Hippocampal formation (tissue), 2 donors: ENCODE measurements around the gene ATXN7L3B.

Experiments used
- DNase-seq, 2 donors: peaks; one replicate each; lab custom pipeline; 2025; lab: John Stamatoyannopoulos, UW

Gene ATXN7L3B

DNA sequence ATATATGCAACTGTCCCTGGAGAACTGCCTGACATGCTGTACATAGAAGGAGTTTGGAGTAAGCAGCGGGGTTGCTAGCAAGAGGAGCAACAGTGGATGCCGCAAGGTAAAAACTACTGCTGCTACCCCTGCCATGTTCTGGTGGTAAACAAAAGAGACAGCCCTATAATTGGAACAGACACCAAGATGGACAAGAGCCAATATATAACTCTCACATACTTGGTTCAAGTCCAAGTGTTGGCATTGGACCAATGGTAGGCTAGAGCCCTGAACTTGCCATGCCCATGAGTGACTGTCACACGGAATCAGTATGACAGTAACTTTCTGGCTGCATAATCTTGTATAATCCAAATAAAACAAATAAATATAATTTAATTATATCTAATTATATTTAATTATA, 13.7 kb downstream of the ATXN7L3B start:
- no peak for DNase-seq

DNA sequence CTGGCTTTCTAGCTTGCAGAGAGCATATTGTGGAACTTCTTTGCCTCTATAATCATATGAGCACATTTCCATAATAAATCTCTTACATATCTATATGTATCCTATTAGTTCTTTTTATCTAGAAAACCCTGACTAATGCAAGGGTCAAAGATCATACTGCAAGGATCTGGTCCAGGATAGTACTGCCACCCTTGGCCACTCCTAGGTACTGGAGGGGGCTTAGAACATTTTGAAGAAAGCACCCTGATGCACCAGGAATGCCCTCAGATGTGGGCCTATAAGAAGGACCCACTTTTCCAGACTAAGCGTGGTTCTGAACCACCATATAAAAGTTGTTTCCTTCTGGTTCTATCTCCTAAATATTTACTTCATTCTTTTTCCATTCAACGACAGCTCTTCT, 14.6 kb downstream of the ATXN7L3B start:
- no peak for DNase-seq

DNA sequence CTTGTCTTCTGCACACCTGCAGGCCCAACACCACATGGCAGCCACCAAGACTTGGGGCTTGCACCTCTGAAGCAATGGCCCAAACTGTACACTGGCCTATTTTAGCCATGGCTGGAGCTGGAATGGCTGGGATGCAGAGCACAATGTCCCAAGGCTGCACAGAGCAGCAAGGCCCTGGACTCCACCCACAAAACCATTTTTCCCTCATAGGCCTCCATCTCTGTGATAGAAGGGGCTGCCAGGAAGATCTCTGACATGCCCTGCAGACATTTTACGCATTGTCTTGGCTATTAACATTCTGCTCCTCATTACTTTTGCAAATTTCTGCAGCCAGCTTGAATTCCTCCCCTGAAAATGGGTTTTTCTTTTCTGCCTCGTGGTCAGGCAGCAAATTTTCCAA, 22.1 kb downstream of the ATXN7L3B start:
- DNase-seq: no peak

DNA sequence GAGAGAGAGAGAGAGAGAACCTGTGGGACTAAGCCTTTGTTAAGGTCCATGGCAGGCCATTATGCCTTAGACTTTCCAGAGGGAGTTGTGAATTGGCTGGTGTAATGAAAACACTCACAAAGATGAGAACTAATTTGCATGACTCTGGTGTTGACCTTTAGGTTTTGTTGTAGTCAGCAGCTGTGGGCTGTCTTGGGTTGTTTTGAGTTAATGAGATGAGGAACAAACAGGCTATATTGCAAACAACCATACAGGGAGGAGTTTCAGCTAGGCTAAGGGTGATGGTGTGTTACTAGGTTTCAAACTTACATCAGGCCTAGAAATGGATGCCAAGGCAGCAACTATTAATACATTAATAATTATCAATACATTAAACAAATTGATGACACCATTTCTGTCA, 26.3 kb downstream of the ATXN7L3B start:
- no peak for DNase-seq

DNA sequence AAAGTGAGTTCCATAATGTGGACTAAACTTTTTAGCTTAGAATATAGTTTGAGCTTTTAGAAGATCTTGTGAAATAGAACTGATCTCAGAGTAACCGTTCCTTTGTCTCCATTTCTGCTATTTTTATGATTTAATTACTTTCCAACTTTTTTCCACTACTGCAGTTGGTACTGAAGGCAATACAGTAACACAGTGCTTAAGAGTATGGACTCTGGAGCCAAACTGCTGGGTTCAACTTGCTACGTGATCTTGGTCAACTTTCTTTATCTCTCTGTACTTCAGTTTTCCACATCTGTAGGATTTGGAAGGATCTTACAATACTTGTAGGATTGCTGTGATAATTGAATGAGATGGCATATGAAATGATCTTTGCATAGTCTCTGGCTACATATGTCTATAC, 40.9 kb downstream of the ATXN7L3B start:
- no peak for DNase-seq

DNA sequence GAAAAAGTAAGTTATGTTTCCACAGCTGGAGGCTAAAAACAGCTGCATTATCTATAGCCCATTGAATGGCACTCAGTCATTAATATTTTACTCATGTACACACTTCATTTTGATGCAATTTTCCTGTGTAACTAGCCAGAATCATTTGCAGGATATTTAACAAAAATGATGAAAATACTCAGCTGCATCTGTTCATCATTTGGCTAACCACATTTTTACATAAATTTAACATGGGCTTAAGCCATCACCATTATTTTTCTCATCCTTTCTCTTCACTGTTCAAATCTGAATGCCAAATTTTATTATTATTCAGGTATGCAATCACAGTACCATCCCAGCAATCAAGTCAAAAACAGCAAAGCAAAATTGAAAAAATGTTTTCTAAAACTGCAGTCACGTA, 41.8 kb downstream of the ATXN7L3B start:
- no peak for DNase-seq

DNA sequence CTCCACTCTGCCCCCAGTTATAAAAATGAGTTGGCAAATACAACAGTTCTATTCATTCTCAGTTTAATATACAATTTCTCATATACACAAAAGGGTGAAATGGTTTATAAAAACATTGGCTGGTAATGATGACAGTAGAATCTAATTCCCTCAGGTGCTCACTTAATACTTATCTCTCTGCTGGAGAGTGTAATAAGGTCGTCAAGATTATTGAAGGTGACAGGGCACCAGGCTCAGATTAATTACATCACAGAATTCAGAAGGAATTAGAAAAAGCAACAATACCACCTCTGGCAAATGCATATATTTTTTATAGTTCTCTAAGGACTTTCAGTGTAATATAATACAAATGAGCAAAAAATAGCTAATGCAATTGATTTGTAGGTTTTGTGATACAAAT, 42.3 kb downstream of the ATXN7L3B start:
- DNase-seq: no peak

DNA sequence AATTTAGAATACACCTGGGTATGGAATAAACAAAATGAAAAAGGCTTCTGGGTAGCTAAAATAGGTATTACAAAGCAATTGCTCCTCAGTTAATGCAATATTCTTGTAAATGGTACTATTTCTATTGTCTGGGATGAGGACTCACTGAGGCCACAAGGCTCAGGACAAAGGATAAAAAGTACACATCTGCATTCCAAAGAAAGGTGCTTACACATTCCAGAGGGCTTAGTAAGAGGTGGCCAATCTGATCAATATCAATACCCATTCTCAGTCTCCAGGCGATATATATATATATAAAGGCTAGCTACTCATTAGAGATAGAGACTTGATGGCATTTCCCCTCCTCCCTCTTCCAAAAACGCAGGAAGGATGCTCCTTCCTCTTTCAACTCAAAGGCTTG, 43.8 kb downstream of the ATXN7L3B start:
- no peak for DNase-seq

DNA sequence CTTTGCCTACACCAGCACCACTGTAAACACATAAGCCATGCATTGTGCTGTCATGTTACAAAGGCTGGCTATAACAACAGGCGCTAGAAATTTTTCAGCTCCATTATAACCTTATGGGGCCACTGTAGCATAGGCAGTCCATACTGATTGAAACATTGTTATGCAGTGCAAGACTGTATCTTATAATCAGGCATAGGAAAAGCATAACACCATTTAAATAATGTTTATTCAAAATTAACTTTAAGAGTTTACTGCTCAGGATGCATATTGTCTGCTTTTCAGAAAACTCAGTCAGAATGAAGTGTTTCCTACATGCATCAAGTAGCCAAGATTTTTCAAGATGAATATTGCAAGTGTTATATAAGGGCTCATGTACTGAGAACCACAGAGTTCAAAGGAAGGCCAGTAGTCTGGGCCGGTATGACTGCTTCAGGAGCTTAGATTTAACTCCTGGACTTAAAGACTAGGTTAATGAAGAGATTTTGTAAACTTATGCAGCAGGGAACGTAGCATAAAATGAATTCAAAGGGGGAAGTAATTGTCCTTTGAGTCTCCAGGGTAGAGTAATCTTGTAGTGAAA, 46.9 kb downstream of the ATXN7L3B start:
- no peak for DNase-seq

DNA sequence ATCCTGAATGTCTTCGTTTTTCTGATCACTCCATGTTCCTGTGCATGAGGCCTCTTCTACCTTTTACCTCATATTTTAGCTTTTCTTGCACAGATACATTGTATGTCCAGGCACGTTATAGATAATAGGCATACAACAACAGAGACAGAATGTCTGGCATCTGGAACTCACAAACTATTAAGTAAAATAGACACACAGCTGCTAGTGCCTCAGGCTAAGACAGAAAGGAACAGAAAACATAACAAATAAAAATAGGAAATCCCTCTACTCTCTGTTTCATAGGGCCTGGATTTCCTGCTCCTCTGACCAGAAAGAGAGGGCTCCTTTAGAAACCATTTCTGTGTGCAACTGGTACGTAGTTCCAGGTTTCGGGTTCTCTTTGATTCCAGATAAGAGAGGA, 48.6 kb downstream of the ATXN7L3B start:
- DNase-seq: no peak
